Neural progenitor cell (in vitro differentiated cells): ENCODE data around the gene HK2. TPM values are rescaled to one million over a fixed set of nuclear protein-coding genes. Genes with fewer than 3 reads are reported as not detected.
A peak's percentile ranks its signal among the peaks of the same experiment; 100 is the strongest.

Source experiments
- DNase-seq: peaks from one replicate; pipeline ENCODE4 v3.0.0-alpha.2; 2016; ENCODE audit warnings: low spot score
- H2AFZ ChIP-seq: fragments of 200-600 bp; sonication (generic); replicated peaks from 2 replicates; pipeline ENCODE4 v1.6.1; 2016; ENCODE audit warnings: antibody characterized with exemption
- H3F3A ChIP-seq: fragments of 200-600 bp; sonication (generic); 2 replicates; pipeline ENCODE4 v1.6.1; 2016; ENCODE audit warnings: antibody characterized with exemption, low read depth
- H3K27ac ChIP-seq: fragments of 200-600 bp; sonication (generic); 2 replicates; pipeline ENCODE4 v1.5.1; 2016; ENCODE audit warnings: mild to moderate bottlenecking
- H3K27me3 ChIP-seq: fragments of 200-600 bp; sonication (generic); 2 replicates; pipeline ENCODE4 v1.6.1; 2016; ENCODE audit warnings: mild to moderate bottlenecking, moderate library complexity
- H3K36me3 ChIP-seq: fragments of 200-600 bp; sonication (generic); 2 replicates; pipeline ENCODE4 v1.5.1; 2016
- H3K4me1 ChIP-seq: fragments of 200-600 bp; sonication (generic); 2 replicates; pipeline ENCODE4 v1.6.1; 2016; ENCODE audit warnings: mixed run types
- H3K4me2 ChIP-seq: fragments of 200-600 bp; sonication (generic); 2 replicates; pipeline ENCODE4 v1.6.1; 2016
- H3K4me3 ChIP-seq: fragments of 200-600 bp; sonication (generic); 2 replicates; pipeline ENCODE4 v1.5.1; 2016
- H3K79me2 ChIP-seq: fragments of 200-600 bp; sonication (generic); 2 replicates; pipeline ENCODE4 v1.6.1; 2016; ENCODE audit warnings: low read depth
- H3K9ac ChIP-seq: fragments of 200-600 bp; sonication (generic); 2 replicates; pipeline ENCODE4 v1.6.1; 2016
- H3K9me3 ChIP-seq: fragments of 200-600 bp; sonication (generic); 2 replicates; pipeline ENCODE4 v1.5.1; 2016; ENCODE audit warnings: low read depth
- H4K20me1 ChIP-seq: fragments of 200-600 bp; sonication (generic); 2 replicates; pipeline ENCODE4 v1.6.1; 2016; ENCODE audit warnings: low read depth
- H3K27ac Mint-ChIP-seq: 3 replicates; pipeline ENCODE4 v1.8.0; 2021; ENCODE audit warnings: mixed read lengths
- H3K27me3 Mint-ChIP-seq: 2 replicates; pipeline ENCODE4 v1.8.0; 2022; ENCODE audit warnings: low read depth, mild to moderate bottlenecking, inconsistent platforms, moderate library complexity, mixed read lengths; ENCODE audit not compliant: insufficient read depth
- H3K36me3 Mint-ChIP-seq: 3 replicates; pipeline ENCODE4 v1.8.0; 2021; ENCODE audit warnings: mixed read lengths
- H3K4me1 Mint-ChIP-seq: 3 replicates; pipeline ENCODE4 v1.8.0; 2021; ENCODE audit warnings: mixed read lengths
- H3K4me3 Mint-ChIP-seq: 3 replicates; pipeline ENCODE4 v1.8.0; 2021; ENCODE audit warnings: mild to moderate bottlenecking, moderate library complexity, mixed read lengths
- H3K9me3 Mint-ChIP-seq: 3 replicates; pipeline ENCODE4 v1.8.0; 2020; ENCODE audit warnings: mixed read lengths
- EZH2 ChIP-seq: fragments of 200-600 bp; sonication (generic); IDR thresholded peaks from 2 replicates; pipeline ENCODE4 v1.6.1; 2017; ENCODE audit warnings: antibody characterized with exemption, mild to moderate bottlenecking, moderate library complexity
- EZH2phosphoT487 ChIP-seq: fragments of 200-600 bp; sonication (generic); IDR thresholded peaks from 2 replicates; pipeline ENCODE4 v1.6.1; 2017; ENCODE audit warnings: antibody characterized with exemption
- total RNA-seq: library from RNA; depleted of rRNA; stranded (reverse); fragments of >200 nt; gene quantifications from 2 replicates; pipeline ENCODE4 v1.2.3, GENCODE V29; 2015; ENCODE audit warnings: low replicate concordance
- TF ChIP-seq, protein P1 (sequence below): fragments of 200-600 bp; sonication (generic); IDR thresholded peaks from 2 replicates; pipeline ENCODE4 v1.5.1; 2017; ENCODE audit warnings: antibody characterized with exemption, mild to moderate bottlenecking

The HK2 gene
- total RNA-seq, 1 donor from 2014 or later: 61.8 TPM

DNA sequence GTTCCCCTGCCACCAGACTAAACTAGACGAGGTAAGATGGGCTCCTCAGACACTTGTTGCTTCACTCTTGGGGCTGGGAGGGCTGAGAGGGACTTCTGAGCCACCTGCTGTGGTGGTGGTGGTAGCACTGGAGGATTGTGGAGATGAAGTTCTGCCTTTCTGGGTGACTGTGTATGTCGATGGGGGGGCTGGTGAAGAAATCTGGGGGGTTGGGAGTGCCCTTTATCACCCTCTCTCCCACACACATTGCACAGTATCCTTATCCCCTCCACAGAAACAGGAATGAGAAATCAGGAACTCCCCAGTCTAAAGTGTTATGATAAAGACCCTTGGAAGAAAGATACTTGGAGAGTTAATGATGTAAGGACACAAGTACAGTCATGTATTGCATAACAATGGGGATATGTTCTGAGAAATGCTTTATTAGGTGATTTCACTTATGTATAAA, 38.5 kb downstream of the HK2 start:
- Histone ChIP-seq H3K9me3 (no peaks in the 10 kb centered on the region), H3K9ac (no peak overlapping the region), H3K4me3 (no peak overlapping the region), H3K36me3 (peaks cover 20% of the 10 kb centered on the region), H3K27ac (no peak overlapping the region), H3K4me1 (no peaks in the 10 kb centered on the region), H2AFZ (no peak overlapping the region), H3F3A (peaks cover 3% of the 10 kb centered on the region), H3K27me3 (no peaks in the 10 kb centered on the region), H3K4me2 (no peak overlapping the region), H4K20me1 (peaks cover 61% of the 10 kb centered on the region), H3K79me2 (peaks cover 28% of the 10 kb centered on the region)
- H3K4me3 Mint-ChIP-seq: no peak overlapping the region
- peaks cover 53% of the 10 kb centered on the region for H3K36me3 Mint-ChIP-seq
- TF ChIP-seq EZH2: no peak
- no peak for TF ChIP-seq EZH2phosphoT487
- TF ChIP-seq, protein P1, sequence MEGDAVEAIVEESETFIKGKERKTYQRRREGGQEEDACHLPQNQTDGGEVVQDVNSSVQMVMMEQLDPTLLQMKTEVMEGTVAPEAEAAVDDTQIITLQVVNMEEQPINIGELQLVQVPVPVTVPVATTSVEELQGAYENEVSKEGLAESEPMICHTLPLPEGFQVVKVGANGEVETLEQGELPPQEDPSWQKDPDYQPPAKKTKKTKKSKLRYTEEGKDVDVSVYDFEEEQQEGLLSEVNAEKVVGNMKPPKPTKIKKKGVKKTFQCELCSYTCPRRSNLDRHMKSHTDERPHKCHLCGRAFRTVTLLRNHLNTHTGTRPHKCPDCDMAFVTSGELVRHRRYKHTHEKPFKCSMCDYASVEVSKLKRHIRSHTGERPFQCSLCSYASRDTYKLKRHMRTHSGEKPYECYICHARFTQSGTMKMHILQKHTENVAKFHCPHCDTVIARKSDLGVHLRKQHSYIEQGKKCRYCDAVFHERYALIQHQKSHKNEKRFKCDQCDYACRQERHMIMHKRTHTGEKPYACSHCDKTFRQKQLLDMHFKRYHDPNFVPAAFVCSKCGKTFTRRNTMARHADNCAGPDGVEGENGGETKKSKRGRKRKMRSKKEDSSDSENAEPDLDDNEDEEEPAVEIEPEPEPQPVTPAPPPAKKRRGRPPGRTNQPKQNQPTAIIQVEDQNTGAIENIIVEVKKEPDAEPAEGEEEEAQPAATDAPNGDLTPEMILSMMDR: no peak
- peaks cover 25% of the 10 kb centered on the region for H3K4me1 Mint-ChIP-seq
- H3K9me3 Mint-ChIP-seq: no peaks in the 10 kb centered on the region
- no peak overlapping the region for H3K27ac Mint-ChIP-seq
- no peak for DNase-seq
- H3K27me3 Mint-ChIP-seq: peaks cover 2% of the 10 kb centered on the region

DNA sequence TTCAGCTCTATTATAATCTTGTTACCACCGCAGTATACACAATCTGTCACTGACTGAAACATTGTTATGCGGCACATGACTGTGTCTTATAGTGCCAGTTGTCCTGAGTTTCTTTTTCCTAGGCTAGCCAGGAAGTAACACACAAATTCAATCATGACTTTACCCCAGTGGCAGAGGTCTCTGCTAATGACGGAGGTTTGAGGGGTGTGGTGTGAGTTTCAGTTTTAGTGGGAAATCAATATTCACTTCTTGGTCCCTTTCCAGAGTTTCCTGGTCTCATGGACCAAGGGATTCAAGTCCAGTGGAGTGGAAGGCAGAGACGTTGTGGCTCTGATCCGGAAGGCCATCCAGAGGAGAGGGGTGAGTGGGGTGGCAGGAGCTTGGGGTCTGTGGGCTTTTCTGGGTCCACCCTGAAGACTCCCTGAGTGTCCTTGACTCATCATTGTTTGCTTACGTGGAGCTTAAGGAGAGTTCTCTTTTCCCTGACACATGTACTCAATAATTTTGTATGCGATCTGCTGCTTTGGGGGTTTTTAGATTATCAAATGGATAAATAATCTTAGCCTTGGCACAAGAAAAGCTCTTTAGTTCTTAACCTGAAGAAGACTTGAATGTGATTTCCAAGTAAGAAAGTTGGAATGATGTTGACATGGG, 39.2 kb downstream of the HK2 start:
- H3K27me3 ChIP-seq: no peaks in the 10 kb centered on the region
- no peak overlapping the region for H3K4me2 ChIP-seq
- H3K27ac Mint-ChIP-seq: peak overlapping the region; percentile 20
- DNase-seq: no peak
- peaks cover 2% of the 10 kb centered on the region for H3K27me3 Mint-ChIP-seq
- TF ChIP-seq EZH2 (no peak), EZH2phosphoT487 (no peak)
- TF ChIP-seq, protein P1: no peak
- no peak overlapping the region for H3K4me3 Mint-ChIP-seq
- no peak overlapping the region for H3K9ac ChIP-seq
- H3K36me3 ChIP-seq: peaks cover 20% of the 10 kb centered on the region
- no peaks in the 10 kb centered on the region for H3K9me3 Mint-ChIP-seq
- H4K20me1 ChIP-seq: peaks cover 59% of the 10 kb centered on the region
- H3K79me2 ChIP-seq: peaks cover 28% of the 10 kb centered on the region
- H3K9me3 ChIP-seq: no peaks in the 10 kb centered on the region
- no peak overlapping the region for H3K4me3 ChIP-seq
- H3K27ac ChIP-seq: no peak overlapping the region
- H3K4me1 Mint-ChIP-seq: peaks cover 18% of the 10 kb centered on the region
- peaks cover 49% of the 10 kb centered on the region for H3K36me3 Mint-ChIP-seq
- H3K4me1 ChIP-seq: no peaks in the 10 kb centered on the region
- H3F3A ChIP-seq: peaks cover 3% of the 10 kb centered on the region
- H2AFZ ChIP-seq: no peak overlapping the region

GRCh38 chr2:74873678-74874640, 40.0 kb downstream of the HK2 start:
- Histone ChIP-seq H2AFZ (no peak overlapping the region), H3K27ac (no peak overlapping the region), H3F3A (peaks cover 3% of the 10 kb centered on the region), H3K79me2 (peaks cover 24% of the 10 kb centered on the region), H3K36me3 (peaks cover 12% of the 10 kb centered on the region), H4K20me1 (peaks cover 53% of the 10 kb centered on the region), H3K4me3 (no peak overlapping the region), H3K9me3 (no peaks in the 10 kb centered on the region), H3K4me2 (no peak overlapping the region), H3K9ac (no peak overlapping the region), H3K4me1 (no peaks in the 10 kb centered on the region), H3K27me3 (no peaks in the 10 kb centered on the region)
- no peak overlapping the region for H3K27ac Mint-ChIP-seq
- TF ChIP-seq, protein P1: no peak
- TF ChIP-seq EZH2phosphoT487 (no peak), EZH2 (no peak)
- peaks cover 2% of the 10 kb centered on the region for H3K27me3 Mint-ChIP-seq
- H3K4me3 Mint-ChIP-seq: no peak overlapping the region
- H3K36me3 Mint-ChIP-seq: peaks cover 45% of the 10 kb centered on the region
- peaks cover 13% of the 10 kb centered on the region for H3K4me1 Mint-ChIP-seq
- no peaks in the 10 kb centered on the region for H3K9me3 Mint-ChIP-seq
- no peak for DNase-seq
